Endodermal cell (in vitro differentiated cells): Measurements from ENCODE around the gene TGFB2. TPM values are rescaled to one million over a fixed set of nuclear protein-coding genes. Genes with fewer than 3 reads are reported as not detected.
A peak's percentile ranks its signal among the peaks of the same experiment; 100 is the strongest.

Experiments used
- DNase-seq: peaks from one replicate; pipeline ENCODE4 v3.0.0-alpha.2; 2017
- H3K27ac ChIP-seq: 2 replicates; pipeline ENCODE4 v1.5.1; 2013; ENCODE audit warnings: mild to moderate bottlenecking, low read depth, low read length, moderate library complexity
- H3K27me3 ChIP-seq: 2 replicates; pipeline ENCODE4 v1.6.1; 2013; ENCODE audit warnings: mild to moderate bottlenecking, low read length, moderate library complexity; ENCODE audit not compliant: insufficient read depth, control insufficient read depth, poor library complexity, severe bottlenecking
- H3K36me3 ChIP-seq: 2 replicates; pipeline ENCODE4 v1.7.0; 2013; ENCODE audit warnings: mild to moderate bottlenecking, low read length, moderate library complexity; ENCODE audit not compliant: control insufficient read depth, insufficient read depth
- H3K4me1 ChIP-seq: one replicate; pipeline ENCODE4 v1.7.0; 2013; ENCODE audit warnings: low read length; ENCODE audit not compliant: control insufficient read depth, insufficient read depth
- H3K4me3 ChIP-seq: 2 replicates; pipeline ENCODE4 v1.5.1; 2013; ENCODE audit warnings: mild to moderate bottlenecking, low read length, moderate library complexity
- H3K9ac ChIP-seq: 2 replicates; pipeline ENCODE4 v1.6.1; 2013; ENCODE audit warnings: mild to moderate bottlenecking, low read length, moderate library complexity; ENCODE audit not compliant: poor library complexity, severe bottlenecking; ENCODE audit errors: extremely low read depth
- H3K9me3 ChIP-seq: 2 replicates; pipeline ENCODE4 v1.6.1; 2013; ENCODE audit warnings: mild to moderate bottlenecking, low read length, moderate library complexity; ENCODE audit not compliant: control insufficient read depth
- H3K27ac Mint-ChIP-seq: 2 replicates; pipeline ENCODE4 v1.8.0; 2020; ENCODE audit warnings: mixed read lengths
- H3K27me3 Mint-ChIP-seq: 2 replicates; pipeline ENCODE4 v1.8.0; 2021; ENCODE audit warnings: mild to moderate bottlenecking, mixed read lengths; ENCODE audit not compliant: insufficient read depth
- H3K36me3 Mint-ChIP-seq: 2 replicates; pipeline ENCODE4 v1.8.0; 2020; ENCODE audit warnings: low read depth, mixed read lengths
- H3K4me1 Mint-ChIP-seq: 2 replicates; pipeline ENCODE4 v1.8.0; 2020; ENCODE audit warnings: mixed read lengths
- H3K4me3 Mint-ChIP-seq: 2 replicates; pipeline ENCODE4 v1.8.0; 2020; ENCODE audit warnings: mild to moderate bottlenecking, moderate library complexity, mixed read lengths
- H3K9me3 Mint-ChIP-seq: 2 replicates; pipeline ENCODE4 v1.8.0; 2020; ENCODE audit warnings: mild to moderate bottlenecking, mixed read lengths
- WGBS, 2 experiments: methylation state at CpG; one replicate each; pipeline versions ENCODE4 v1.1.5 to v1.1.7; 2013; ENCODE audit warnings: missing lambda C conversion rate in 2 of 2, mixed read lengths in 1 of 2; ENCODE audit not compliant: insufficient coverage in 1 of 2, insufficient read length in 1 of 2; 5-methylcytosine and 5-hydroxymethylcytosine counted together
- total RNA-seq, 2 donors: library from RNA; stranded (reverse); fragmentation: NEBNext Ultra II Directional in 1 of 2; extraction: Animal tissue kit (Norgen Biotek cat#: 25700) in 1 of 2; gene quantifications; 2 replicates in 1 of 2; 3 replicates in 1 of 2; pipeline ENCODE4 v1.2.1, GENCODE V29; 2021
- TF ChIP-seq, protein P1 (sequence below): fragments of 200-600 bp; sonication (generic); conservative IDR thresholded peaks from 2 replicates; pipeline ENCODE4 v1.5.0; 2021; ENCODE audit warnings: antibody characterized with exemption, mild to moderate bottlenecking

The TGFB2 gene
- total RNA-seq, 2 donors from 2014 or later, result 0.11 to 1.2 TPM

DNA sequence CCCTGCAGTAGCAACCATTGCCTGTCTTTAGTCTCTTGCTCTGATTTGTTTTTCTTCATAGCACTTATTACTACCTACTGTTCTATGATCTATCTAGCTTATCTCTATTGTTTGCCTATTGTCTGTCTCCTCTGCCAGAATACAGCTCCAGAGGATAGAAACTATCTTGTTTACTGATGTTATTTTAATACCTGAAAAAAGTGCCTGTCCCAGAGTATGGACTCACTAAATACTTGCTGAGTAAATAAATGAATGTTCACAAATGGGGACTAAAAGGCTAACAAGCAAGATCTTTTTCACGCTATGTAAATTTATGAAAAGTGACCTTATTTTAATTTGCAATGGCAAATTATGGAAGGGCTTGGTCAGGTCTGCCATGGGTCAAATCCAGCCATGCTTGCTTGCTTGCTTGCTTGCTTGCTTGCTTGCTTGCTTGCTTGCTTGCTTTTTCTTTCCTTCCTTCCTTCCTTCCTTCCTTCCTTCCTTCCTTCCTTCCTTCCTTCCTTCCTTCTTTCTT lies 145.3 kb downstream of the TGFB2 start:
- no peak for DNase-seq
- Histone ChIP-seq H3K27ac (peak overlapping the region; percentile 27), H3K9ac (no peak overlapping the region), H3K4me1 (peaks cover 37% of the 10 kb centered on the region), H3K36me3 (no peaks in the 10 kb centered on the region), H3K27me3 (no peaks in the 10 kb centered on the region), H3K4me3 (peak overlapping the region; percentile 34), H3K9me3 (no peaks in the 10 kb centered on the region)
- H3K4me3 Mint-ChIP-seq, result no peak overlapping the region
- H3K27ac Mint-ChIP-seq, result no peak overlapping the region
- WGBS, 2 experiments, result 90% methylated on average over 1 of the region's 1 CpG; no CpG with 5 or more reads in 1 of the 2 experiments
- H3K4me1 Mint-ChIP-seq, result peaks cover 53% of the 10 kb centered on the region
- TF ChIP-seq, protein P1, sequence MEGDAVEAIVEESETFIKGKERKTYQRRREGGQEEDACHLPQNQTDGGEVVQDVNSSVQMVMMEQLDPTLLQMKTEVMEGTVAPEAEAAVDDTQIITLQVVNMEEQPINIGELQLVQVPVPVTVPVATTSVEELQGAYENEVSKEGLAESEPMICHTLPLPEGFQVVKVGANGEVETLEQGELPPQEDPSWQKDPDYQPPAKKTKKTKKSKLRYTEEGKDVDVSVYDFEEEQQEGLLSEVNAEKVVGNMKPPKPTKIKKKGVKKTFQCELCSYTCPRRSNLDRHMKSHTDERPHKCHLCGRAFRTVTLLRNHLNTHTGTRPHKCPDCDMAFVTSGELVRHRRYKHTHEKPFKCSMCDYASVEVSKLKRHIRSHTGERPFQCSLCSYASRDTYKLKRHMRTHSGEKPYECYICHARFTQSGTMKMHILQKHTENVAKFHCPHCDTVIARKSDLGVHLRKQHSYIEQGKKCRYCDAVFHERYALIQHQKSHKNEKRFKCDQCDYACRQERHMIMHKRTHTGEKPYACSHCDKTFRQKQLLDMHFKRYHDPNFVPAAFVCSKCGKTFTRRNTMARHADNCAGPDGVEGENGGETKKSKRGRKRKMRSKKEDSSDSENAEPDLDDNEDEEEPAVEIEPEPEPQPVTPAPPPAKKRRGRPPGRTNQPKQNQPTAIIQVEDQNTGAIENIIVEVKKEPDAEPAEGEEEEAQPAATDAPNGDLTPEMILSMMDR, result no peak
- H3K36me3 Mint-ChIP-seq, result no peaks in the 10 kb centered on the region
- H3K27me3 Mint-ChIP-seq, result peaks cover 15% of the 10 kb centered on the region
- H3K9me3 Mint-ChIP-seq, result no peaks in the 10 kb centered on the region

DNA sequence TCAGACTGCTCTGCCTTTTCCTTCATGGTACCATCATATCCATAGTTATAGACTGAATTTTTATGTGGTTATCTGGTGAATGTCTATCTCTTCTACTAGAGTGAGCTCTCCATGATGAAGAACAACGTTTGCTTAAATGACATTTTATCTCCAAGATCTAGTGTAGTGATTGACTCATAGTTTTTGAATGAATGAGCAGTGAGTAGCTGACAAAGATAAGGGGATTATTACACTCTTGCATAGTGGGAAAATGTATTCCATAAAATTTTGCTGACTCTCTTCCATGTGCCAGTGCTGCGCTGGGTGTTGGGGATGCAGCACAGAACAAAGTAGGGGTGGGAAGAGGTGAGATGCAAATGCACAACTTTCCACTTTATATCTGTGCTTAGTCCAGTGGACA lies 147.7 kb downstream of the TGFB2 start:
- WGBS, 2 experiments, result 89 to 95% methylated on average over 2 of the region's 2 CpGs
- H3K27me3 ChIP-seq, result no peaks in the 10 kb centered on the region
- Mint-ChIP-seq H3K27me3 (peaks cover 15% of the 10 kb centered on the region), H3K4me1 (peaks cover 54% of the 10 kb centered on the region), H3K9me3 (no peaks in the 10 kb centered on the region), H3K4me3 (no peak overlapping the region), H3K27ac (no peak overlapping the region), H3K36me3 (no peaks in the 10 kb centered on the region)
- no peak overlapping the region for H3K9ac ChIP-seq
- TF ChIP-seq, protein P1, result no peak
- no peak overlapping the region for H3K4me3 ChIP-seq
- H3K27ac ChIP-seq, result no peak overlapping the region
- peaks cover 40% of the 10 kb centered on the region for H3K4me1 ChIP-seq
- no peak for DNase-seq
- H3K36me3 ChIP-seq, result no peaks in the 10 kb centered on the region
- H3K9me3 ChIP-seq, result no peaks in the 10 kb centered on the region

DNA sequence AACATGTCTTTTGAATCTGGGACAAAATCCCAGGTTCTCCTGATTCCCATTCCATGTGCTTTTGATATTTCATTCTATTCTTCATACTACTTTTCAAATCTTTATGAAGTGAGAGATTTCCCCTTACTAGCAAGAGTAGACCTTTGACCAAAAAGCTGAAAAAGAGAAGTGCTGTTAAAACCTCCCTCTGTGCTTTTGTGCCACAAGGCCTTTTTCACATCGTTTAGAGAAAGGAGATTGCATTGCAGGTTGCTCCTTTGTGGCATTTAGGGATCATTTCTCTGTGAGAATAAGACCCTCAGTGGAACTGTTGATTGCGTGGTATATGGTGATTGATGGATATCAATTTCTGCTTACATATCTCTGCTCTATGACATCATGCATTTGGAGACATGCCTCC lies 148.8 kb downstream of the TGFB2 start:
- TF ChIP-seq, protein P1, result no peak
- Histone ChIP-seq H3K9me3 (no peaks in the 10 kb centered on the region), H3K4me3 (no peak overlapping the region), H3K27ac (peak overlapping the region; percentile 92), H3K4me1 (peaks cover 34% of the 10 kb centered on the region), H3K27me3 (no peaks in the 10 kb centered on the region), H3K36me3 (no peaks in the 10 kb centered on the region), H3K9ac (no peak overlapping the region)
- Mint-ChIP-seq H3K27me3 (peaks cover 15% of the 10 kb centered on the region), H3K4me1 (peaks cover 55% of the 10 kb centered on the region), H3K9me3 (no peaks in the 10 kb centered on the region), H3K36me3 (no peaks in the 10 kb centered on the region), H3K27ac (no peak overlapping the region), H3K4me3 (no peak overlapping the region)
- WGBS, 2 experiments, result 54% methylated on average over 2 of the region's 2 CpGs
- no peak for DNase-seq

Other genes with a start within 250 kb of the TGFB2 start
- gene RRP15, start 60.0 kb upstream of the TGFB2 start, total RNA-seq, result 10 to 100 TPM; 24.9 to 27.3 TPM